ENCODE measurements around the gene UNC5B. TPM values are rescaled to one million over a fixed set of nuclear protein-coding genes. Genes with fewer than 3 reads are reported as not detected.

Gene UNC5B
- total RNA-seq, 1 donor, result 0.27 TPM

DNA sequence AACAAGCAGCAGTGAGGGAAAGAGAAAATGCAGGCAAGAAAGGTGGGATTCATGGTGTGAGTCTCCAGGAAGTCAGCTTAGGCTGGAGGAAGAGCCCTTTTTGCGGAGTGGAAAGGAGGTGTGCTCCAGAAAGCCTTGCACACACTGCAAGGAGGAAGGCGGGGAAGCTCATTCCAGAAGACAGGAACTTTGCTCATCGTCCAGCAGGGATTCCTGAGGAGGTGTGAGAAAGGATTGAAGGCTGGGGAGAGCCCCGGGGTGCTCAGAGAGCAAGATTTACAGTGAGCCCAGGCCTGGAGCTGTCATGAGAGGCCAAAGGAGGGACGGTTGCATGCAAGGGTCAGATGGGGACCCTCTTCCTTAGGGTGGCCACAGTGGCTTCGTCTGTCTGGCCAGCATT lies 124.3 kb downstream of the UNC5B start:
- DNase-seq (ENCODE audit: low read depth in 2 of 3, low spot score in 2 of 3), result no peak

DNA sequence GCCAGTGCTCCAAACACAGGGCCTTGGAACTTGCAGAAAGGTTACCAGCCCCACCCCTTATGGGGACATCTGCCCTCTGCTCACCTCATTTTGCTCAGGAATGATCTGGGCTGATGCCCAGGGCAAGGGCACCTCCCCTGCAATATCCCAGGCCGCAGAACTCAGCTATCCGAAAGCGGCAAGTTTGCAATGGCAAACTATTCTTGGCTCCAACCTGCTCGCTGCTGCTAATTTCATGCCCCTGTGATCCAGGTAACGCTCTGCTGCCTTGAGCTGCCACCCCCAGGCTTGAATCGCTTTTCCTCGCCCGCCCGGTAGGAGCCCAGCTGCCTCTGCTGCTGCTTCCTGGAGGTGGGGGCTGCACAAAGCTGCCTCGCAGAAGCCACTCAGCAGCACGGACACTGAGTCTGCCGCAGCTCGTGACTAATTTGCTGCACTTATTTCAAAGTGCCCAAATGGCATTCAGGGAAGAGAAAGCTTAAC lies 124.9 kb downstream of the UNC5B start:
- no peak for DNase-seq (ENCODE audit: low read depth in 2 of 3, low spot score in 2 of 3)

DNA sequence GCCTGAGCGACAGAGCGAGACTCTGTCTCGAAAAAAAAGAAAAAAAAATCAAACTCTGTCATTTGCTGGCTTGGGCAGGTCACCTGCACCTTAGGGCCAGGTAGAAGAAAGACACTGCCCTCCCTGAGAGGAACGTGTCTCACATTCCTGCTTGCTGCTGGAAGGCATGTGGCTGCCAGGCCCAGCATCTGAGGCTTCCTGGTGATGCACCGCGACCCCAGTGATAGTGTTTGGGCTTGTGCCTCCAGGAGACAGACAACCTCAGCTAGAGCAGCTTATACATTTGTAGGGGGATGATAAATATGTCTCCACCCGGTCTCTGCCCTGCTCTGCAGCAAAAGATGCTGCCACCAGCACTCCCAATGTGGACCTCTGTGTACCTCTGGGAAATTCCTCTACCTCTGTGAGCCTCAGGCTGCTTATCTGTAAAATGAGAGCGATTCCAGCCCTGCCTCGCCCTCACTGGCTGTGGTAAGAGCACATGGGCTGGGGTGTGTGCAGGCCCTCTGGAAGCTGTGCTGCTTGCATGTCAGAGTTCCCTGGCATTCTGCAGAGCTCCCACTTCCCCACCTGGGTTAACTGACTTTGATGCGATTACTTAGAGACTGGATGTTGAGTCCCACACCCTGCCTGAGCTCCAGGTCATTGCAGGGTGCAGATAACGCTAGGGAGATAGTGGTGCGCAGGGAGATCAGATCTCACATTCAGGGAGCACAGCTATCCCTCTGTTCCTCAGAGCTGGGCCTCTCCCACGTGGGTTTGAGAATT lies 126.5 kb downstream of the UNC5B start:
- no peak for DNase-seq (ENCODE audit: low read depth in 2 of 3, low spot score in 2 of 3)

DNA sequence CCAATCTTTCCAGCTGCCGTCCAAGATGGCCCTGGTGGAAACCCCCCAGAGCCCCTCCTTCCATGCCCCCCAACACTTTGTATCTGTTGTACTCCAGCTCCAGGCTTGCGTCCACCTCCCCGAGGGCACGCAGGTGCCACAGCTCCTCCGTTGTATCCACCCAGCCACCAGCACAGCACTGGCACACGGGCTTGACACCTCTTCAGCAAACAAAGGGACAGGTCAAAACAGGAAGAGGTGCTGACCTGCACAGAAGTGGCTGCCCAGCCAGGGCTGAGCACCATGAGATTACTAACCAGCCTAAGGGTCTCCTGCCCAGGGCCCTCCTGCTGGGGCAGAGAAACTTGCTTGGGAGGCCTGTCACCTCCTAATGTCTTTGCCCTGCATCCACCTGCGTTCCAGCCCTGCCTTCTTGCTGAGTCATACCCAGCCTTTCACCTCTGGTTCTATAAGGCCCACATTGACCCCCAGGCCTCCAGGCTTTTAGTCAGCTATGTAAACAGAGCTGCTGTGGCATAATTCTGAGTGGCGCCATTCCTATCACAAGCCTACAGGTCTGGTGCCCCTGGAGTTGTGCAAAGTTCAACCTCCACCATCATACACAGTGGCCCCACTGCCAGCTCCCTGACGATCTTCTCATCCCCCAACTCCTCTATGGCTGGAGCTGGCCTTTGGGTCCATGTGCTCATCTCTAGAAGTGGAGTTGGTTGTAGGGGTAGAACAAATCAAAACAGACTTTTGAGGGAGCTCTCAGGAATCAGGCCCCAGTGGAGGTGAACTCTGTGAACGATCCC lies 127.6 kb downstream of the UNC5B start:
- DNase-seq (ENCODE audit: low read depth in 2 of 3, low spot score in 2 of 3), result no peak

DNA sequence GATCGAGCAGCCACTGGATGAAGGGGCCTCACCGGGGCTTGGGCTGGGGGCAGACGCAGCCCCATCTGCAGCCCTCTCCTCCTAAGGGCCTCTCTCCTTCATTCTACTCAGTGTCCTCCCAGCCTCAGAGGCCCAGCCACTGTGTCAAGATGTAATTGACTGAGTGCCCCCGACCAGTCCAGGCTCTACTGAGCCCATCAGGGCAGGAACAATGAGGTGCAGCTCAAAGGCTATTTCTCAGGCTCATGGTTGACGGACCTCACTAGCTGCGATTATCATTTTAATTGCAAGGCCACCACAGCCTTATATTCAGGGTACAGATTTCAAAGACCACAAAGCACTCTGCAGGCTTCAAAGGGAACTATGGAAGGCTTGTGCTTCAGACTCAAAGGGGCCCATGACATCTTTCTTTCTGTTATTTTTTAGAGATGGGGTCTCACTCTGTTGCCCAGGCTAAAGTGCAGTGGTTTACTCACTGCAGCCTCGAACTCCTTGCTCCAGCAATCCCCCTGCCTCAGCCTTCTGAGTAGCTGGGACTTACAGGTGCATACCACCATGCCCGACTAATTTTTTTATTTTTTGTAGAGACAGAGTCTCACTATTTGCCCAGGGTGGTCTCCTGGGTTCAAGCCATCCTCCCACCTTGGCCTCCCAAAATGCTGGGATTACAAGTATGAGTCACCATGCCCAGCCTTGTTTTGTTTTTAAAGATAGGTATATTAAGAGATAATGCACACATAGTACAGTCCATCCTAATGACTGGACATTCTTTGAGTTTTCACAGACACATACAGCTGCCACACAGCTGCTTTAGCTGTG lies 130.4 kb downstream of the UNC5B start:
- DNase-seq (ENCODE audit: low read depth in 2 of 3, low spot score in 2 of 3), result no peak

DNA sequence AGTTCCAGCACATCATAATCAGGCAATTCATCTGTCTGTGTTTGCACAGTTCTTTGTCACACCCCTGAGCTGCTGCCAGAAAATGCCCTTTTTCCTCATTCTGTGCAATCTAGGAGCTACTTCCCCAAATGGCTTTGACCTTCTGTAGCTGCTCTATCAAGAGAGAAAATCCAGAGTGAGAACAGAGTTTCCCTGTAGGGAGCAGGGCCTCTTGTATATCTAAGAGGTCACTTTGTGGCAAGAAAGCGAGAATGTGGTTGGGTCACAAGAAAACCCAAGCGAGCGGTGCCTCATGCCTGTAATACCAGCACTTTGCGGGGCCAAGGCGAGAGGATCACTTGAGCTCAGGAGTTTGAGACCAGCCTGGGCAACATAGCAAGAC lies 131.0 kb downstream of the UNC5B start:
- DNase-seq (ENCODE audit: low read depth in 2 of 3, low spot score in 2 of 3), result peak in 1 of 3 donors; percentile 17

DNA sequence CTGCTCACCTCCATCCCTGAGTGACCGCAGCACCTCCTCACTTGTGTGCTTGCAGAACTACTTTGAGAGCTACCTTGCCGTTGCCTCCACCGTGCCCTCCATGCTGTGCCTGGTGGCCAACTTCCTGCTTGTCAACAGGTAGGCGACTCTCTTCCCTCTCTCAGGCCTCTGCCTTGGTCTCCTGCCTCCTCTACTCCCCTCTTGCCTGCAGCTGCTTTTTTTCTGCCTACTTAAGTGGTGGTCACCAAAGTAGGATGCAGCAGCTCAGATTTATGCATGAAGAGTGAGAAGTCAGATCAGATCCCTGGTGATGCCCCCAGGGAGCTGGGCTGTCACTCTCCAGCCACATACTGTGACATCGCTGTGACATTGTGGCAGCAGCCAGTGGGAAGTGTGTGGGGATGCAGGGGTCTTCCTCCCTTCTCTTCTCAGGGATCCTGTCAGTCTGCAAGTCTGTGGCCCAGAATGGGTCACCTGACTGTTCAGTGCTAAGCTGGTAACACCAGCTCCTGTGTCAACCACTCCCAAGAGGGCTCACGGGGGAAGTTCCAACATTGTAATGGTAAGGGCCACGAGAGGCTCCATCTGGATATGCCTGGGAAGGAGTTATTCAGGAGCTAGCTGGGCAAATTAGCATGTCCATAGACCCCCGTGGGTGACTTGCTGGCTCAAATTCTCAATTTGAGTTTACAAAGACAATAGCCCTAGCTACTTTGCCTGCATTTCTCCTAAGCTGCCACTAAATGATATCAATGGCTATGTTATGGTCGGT lies 132.0 kb downstream of the UNC5B start:
- no peak for DNase-seq (ENCODE audit: low read depth in 2 of 3, low spot score in 2 of 3)

DNA sequence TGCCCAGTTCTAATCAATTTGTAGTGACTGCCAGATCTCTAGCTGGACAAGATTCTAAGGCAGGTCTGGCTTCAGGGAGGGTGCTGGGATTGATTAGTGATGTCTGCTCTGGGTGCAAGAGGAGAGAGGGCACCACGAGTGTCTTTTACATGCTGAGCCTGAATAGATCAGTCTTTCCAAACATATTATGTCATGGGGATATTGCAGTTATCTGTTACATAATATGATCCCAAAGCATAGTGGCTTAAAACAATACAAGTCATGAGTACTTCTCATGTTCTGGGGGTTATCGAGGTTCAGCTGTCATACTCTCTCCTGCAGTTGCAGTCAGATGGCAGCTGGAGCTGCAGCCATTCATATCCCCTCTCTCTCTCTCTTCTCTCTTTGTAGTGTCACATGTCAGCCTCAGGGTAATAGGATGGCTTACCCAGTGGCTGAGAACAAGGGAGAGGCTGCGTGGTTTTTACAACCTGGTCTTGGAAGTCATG lies 132.7 kb downstream of the UNC5B start:
- DNase-seq (ENCODE audit: low read depth in 2 of 3, low spot score in 2 of 3), result no peak

DNA sequence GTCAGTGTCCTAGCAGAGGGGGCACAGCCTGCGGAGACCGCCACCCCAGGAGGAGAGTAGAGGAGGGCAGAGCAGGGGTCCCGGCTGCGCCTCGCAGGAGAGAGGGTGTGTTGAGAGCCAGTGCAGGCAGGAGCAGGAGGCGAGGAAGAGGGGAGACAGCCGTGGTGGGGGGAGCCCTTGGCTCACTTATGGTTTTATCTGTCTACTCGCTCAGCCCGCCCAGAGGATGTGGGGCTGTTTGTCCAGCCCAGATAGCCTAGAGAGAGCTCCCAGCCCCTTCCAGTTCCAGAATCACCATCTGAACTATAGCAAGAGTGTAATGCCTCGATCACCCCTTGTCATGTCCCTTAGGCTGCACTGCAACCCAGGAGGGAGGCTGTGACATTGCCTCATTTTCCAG lies 133.3 kb downstream of the UNC5B start:
- DNase-seq (ENCODE audit: low read depth in 2 of 3, low spot score in 2 of 3), result no peak

DNA sequence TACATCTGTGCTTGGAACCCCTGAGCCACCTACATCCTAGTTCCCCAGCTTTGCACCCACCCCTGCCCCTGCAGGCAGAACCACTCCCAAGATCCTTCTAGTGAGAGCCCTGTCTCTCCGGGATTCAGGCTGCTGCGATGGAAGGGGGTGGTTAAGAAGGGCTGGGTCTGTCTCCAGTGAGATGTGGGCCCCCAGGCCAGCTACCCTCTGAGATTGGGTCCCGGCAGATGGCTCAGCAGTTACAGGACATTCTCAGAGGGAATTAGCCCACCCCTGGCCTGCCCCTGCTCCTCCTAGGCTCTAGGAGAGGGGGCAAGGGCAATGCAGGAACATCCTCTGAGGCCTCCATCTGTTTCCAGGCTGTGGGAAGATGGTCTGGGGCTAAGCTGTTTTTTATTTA lies 134.4 kb downstream of the UNC5B start:
- DNase-seq (ENCODE audit: low read depth in 2 of 3, low spot score in 2 of 3), result no peak

DNA sequence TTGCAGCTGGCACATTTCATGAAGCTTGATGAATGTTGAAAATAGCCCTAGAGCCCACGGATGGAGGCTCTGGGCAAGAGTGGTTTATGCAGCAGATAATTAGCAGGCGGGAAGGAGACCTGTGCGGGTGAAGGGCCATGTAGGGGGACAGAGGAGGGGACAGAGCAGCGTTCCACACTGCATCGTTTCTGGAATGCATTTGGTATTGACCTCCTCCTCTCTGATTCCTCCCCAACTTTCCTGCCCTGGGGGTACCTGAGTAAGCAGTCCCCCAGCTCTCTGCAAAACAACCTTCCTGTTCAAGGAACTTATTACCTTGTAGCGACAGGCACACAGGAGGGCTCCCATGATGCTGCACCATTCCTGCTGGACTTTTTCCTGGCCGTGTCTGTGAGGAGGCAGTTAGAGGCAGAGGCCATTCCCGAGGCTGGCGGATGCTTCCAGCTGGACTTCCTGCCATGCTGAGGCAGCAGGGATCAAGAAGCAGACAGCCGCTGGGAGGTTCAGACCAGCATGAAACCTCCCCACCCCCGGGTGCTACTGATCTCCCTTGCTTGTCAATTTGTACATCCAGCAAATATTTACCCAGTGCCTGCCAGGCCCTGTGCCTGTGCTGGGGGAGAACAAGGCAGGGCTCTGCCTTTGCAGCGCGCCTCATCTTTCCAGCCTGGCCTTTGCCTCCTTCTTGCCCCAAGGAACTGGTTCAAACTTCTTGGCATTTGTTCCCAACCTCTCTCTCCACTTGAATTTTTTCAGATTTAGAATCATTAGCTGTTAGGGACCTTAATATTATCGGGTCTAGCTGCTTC lies 135.4 kb downstream of the UNC5B start:
- no peak for DNase-seq (ENCODE audit: low read depth in 2 of 3, low spot score in 2 of 3)

DNA sequence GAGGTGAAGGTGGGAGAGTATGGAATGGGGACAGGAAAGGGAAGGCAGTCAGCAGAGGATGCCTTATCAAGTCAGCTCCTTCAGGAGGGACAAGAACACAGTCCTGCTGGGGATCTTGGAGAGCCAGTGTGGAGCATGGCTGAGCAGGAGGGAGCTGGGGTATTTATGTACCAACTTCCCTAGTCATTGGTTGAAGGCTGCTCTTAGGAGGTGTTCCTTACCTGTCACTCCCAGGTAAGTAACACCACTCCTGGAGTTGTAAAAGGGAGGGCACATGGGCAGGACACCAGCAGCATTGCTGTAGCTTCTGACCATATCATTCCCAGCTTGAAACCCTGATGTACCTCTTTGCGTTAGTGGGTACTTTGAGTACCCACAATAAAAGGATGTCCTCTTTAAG lies 136.5 kb downstream of the UNC5B start:
- no peak for DNase-seq (ENCODE audit: low read depth in 2 of 3, low spot score in 2 of 3)

DNA sequence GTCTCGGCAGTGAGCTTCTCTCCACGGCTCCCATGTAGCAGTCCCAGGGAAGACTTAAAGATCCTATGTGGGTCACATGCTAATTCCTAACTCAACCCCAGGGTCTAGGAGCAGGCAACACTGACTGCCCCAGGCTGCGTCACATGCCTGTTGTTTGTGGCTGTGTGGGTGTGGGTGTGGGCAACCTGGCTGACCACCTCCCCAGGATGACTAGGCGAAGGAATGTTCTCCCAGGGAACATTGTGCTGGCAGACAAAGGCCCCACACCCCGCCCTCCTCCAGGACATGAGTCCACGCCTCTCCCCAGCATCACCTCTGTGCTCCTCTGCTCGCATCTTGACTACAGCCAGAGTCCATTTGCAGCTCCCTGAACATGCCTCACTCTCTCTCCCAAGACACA lies 137.0 kb downstream of the UNC5B start:
- DNase-seq (ENCODE audit: low read depth in 2 of 3, low spot score in 2 of 3), result no peak

DNA sequence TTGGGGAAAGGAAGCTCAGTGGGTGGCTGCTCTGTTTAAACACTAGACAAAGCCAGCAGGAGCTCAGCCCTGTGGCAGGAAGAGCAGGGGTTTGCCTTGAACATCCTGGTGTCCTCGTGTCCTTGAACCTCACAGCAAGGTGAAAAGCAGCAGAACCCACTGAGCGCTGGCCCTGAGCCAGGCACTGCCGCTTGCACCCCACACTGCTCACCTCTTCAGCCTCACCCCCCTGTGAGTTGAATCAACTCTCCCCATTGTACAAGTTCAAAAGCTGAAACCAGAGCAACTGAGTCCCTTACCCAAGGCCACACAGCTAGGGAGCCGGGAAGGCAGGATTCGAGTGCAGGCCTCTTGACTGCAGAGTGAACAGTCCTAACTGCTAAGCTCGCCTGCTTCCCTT lies 138.7 kb downstream of the UNC5B start:
- DNase-seq (ENCODE audit: low read depth in 2 of 3, low spot score in 2 of 3), result no peak

DNA sequence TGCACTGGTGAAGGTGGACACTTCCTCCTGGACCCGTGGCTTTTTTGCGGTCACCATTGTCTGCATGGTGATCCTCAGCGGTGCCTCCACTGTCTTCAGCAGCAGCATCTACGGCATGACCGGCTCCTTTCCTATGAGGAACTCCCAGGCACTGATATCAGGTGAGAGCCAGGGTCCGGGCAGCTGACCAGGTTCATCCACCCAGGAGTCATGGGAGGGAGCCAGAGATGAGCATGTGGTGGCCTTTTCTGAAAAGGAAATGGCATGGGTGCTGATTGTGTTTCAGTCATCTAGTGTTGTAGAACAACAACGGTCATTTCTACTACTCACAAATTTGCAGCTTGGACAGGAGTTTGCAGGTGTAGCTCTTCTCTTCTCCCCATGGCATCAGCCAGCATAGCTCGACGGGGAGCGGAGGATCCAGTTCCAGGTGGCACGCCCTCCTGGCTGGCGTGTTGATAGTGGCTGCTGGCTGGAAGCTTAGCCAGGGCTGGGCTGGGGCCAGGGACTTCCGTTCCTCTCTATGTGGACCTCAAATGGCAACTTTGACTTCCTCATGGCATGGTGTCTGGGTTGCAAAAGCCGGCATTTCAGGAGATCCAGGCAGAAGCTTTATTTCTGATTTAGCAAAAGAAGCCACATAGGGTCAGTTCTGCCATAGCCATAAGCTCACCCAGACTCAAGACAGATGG lies 139.4 kb downstream of the UNC5B start:
- no peak for DNase-seq (ENCODE audit: low read depth in 2 of 3, low spot score in 2 of 3)
